Osteoblast (primary cell): ENCODE results near the gene TRPM5. TPM values are rescaled to one million over a fixed set of nuclear protein-coding genes. Genes with fewer than 3 reads are reported as not detected.

ENCODE experiments used
- DNase-seq: peaks from one replicate; pipeline ENCODE4 v3.0.0; 2011; ENCODE audit warnings: low spot score, mixed read lengths; ENCODE audit not compliant: insufficient read length; ENCODE audit errors: missing footprints
- H2AFZ ChIP-seq: 2 replicates; pipeline ENCODE4 v1.6.0; 2011; ENCODE audit warnings: mild to moderate bottlenecking, low read length
- H3K27ac ChIP-seq: 2 replicates; pipeline ENCODE4 v1.5.1; 2011; ENCODE audit warnings: mild to moderate bottlenecking, low read depth, low read length, moderate library complexity
- H3K27me3 ChIP-seq: 2 replicates; pipeline ENCODE4 v1.6.0; 2012; ENCODE audit warnings: mild to moderate bottlenecking, control low read depth, inconsistent platforms, low read length, moderate library complexity; ENCODE audit not compliant: insufficient read depth
- H3K36me3 ChIP-seq: 2 replicates; pipeline ENCODE4 v1.5.1; 2011; ENCODE audit warnings: mild to moderate bottlenecking, low read length, control low read depth, moderate library complexity; ENCODE audit not compliant: insufficient read depth
- H3K4me1 ChIP-seq: 2 replicates; pipeline ENCODE4 v1.5.1; 2011; ENCODE audit warnings: mild to moderate bottlenecking, low read length, control low read depth, moderate library complexity; ENCODE audit not compliant: insufficient read depth
- H3K4me2 ChIP-seq: 2 replicates; pipeline ENCODE4 v1.6.0; 2011; ENCODE audit warnings: mild to moderate bottlenecking, low read length; ENCODE audit not compliant: insufficient read depth
- H3K4me3 ChIP-seq: fragments of 200-600 bp; sonication (generic); 3 replicates; pipeline ENCODE4 v1.5.1; 2012; ENCODE audit warnings: mild to moderate bottlenecking, low read length, inconsistent platforms; ENCODE audit not compliant: insufficient read depth
- H3K79me2 ChIP-seq: 2 replicates; pipeline ENCODE4 v1.6.0; 2012; ENCODE audit warnings: mild to moderate bottlenecking, low read length, control low read depth, inconsistent platforms; ENCODE audit not compliant: insufficient read depth
- H3K9me3 ChIP-seq: 2 replicates; pipeline ENCODE4 v1.5.1; 2011; ENCODE audit warnings: low read depth, low read length, control low read depth
- H4K20me1 ChIP-seq: 2 replicates; pipeline ENCODE4 v1.6.0; 2012; ENCODE audit warnings: mild to moderate bottlenecking, low read length, control low read depth; ENCODE audit not compliant: insufficient read depth
- CTCF ChIP-seq: IDR thresholded peaks from 2 replicates; pipeline ENCODE4 v1.5.1; 2011; ENCODE audit warnings: mild to moderate bottlenecking, low read depth, low read length, moderate library complexity; ENCODE audit errors: extremely low read depth
- total RNA-seq: library from RNA; depleted of rRNA; stranded (reverse); fragments of >200 nt; gene quantifications from 2 replicates; pipeline ENCODE4 v1.2.3, GENCODE V29; 2012

The TRPM5 gene
- total RNA-seq, 1 donor, result not detected

DNA sequence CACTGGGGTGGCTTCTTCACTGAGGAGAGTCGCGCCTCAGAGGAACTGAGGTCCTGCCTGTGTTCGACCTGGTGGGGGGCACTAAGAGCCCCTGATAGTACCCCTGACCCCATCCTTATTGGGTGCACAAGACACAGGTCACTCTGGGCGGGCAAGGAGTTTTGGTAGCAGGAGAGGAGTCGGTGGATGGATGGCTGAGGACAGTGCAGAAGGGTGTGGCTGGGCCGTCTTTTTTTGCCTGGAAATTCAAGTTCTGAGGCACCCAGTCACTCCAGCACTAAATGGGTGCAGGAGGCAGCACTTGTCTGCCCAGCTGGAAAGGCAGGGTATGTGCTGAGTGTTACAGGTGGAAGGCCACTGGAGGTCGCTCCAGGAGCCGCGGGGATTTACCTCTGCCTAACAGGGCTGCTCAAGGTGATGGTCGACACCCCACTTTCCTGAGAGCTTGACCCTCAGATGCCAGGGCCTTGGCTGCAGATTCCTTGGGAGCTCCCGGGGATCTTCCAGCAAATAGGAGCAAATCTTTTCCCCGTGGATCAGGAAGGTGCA, 42.8 kb downstream of the TRPM5 start:
- H3K4me1 ChIP-seq, result peaks cover 19% of the 10 kb centered on the region
- peak overlapping the region; percentile 95 for H3K4me3 ChIP-seq
- no peaks in the 10 kb centered on the region for H3K9me3 ChIP-seq
- DNase-seq, result no peak
- peaks cover 28% of the 10 kb centered on the region for H3K36me3 ChIP-seq
- H3K27me3 ChIP-seq, result no peaks in the 10 kb centered on the region
- peak overlapping the region; percentile 96 for H3K27ac ChIP-seq
- no peak overlapping the region for H2AFZ ChIP-seq
- peaks cover 49% of the 10 kb centered on the region for H3K79me2 ChIP-seq
- no peak for TF ChIP-seq CTCF
- peak overlapping the region; percentile 98 for H3K4me2 ChIP-seq
- peaks cover 9% of the 10 kb centered on the region for H4K20me1 ChIP-seq

- Histone ChIP-seq H3K27me3 (no peaks in the 10 kb centered on the region), H3K4me3 (peak overlapping the region; percentile 95), H3K79me2 (peaks cover 53% of the 10 kb centered on the region), H3K27ac (peak overlapping the region; percentile 96), H3K36me3 (peaks cover 28% of the 10 kb centered on the region), H2AFZ (peak overlapping the region; percentile 75), H4K20me1 (peaks cover 9% of the 10 kb centered on the region), H3K4me1 (peaks cover 19% of the 10 kb centered on the region), H3K4me2 (peak overlapping the region; percentile 98), H3K9me3 (no peaks in the 10 kb centered on the region)
- TF ChIP-seq CTCF, result no peak
- no peak for DNase-seq
These were observed 43.4 kb downstream of the TRPM5 start for GRCh38 chr11:2400762-2401435.

DNA sequence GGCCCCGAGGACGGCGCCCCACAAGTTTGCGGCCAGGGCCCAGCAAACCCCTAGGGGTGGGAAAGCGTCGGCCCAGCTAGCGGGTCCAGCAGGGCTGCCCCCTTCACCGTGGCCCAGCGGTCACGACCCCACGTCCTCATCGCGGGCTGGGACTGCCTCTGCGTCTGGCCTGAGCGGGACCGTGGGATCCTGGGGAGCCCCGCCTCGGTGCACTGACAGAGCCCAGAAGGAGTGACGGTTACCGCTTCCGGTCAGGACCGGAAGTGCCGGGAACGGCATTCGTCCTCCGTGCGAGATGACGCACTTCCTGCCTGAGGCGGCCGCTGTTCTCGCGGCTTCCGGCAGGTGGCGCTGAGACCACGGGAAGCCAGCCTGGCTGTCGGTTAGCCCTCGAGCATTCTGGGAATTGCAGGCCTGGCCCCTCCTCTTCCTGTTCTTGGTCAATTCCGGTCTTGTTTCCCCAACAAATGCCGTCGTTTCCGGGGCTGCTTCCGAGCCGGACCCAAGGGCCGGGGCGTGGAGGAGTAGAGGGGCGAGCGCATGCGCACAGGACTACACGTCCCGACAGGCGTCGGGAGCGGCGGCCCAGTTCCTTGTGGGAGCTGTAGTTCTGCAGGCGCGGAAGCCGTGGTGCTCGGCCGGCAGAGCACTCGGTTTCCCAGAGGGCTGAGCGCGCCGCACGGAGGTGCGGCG, 44.1 kb downstream of the TRPM5 start, which contains the start of gene TSSC4:
Gene TSSC4 (plus strand): TSS at position 682 of the 693 bp plus-strand sequence. CDS start 1,884 bp downstream, outside the sequence.
- H3K9me3 ChIP-seq, result no peaks in the 10 kb centered on the region
- peak within 1 kb of the TSS; percentile 75 for H2AFZ ChIP-seq
- H3K27ac ChIP-seq, result peak within 1 kb of the TSS; percentile 97
- H3K36me3 ChIP-seq, result peaks cover 28% of the 10 kb centered on the region
- H3K4me1 ChIP-seq, result peaks cover 19% of the 10 kb centered on the region
- peak within 1 kb of the TSS; percentile 98 for H3K4me2 ChIP-seq
- DNase-seq, result peak; percentile 100
- H3K4me3 ChIP-seq, result peak within 1 kb of the TSS; percentile 95
- H3K27me3 ChIP-seq, result no peaks in the 10 kb centered on the region
- peak; percentile 99 for TF ChIP-seq CTCF
- H4K20me1 ChIP-seq, result peaks cover 9% of the 10 kb centered on the region
- H3K79me2 ChIP-seq, result peaks cover 59% of the 10 kb centered on the region
